HCEC 1CT (cell line): ENCODE results near the gene WNK3.

Source experiments
- DNase-seq: peaks from one replicate; pipeline ENCODE4 v3.0.0-alpha.2; 2017

The WNK3 gene

DNA sequence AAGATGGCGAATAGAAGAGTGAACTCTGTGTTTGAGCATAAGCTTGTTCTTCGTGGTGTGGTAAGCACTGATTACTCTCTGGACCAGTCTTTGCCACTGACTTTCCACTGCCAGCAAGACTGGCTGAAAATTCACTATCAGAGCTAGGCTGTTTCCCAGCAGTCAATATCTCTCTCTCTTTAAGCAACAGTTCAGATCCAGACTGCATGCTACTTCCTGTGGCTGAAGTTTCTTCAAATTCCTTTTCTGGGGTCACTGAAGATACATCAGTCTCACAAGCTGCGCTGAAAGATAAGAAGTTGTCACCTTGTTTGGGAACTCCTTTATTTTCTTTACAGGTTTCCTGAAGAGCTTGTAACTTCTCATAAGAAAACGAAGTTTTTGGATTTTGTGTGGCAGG lies 120.8 kb downstream of the WNK3 start:
- DNase-seq, result no peak

DNA sequence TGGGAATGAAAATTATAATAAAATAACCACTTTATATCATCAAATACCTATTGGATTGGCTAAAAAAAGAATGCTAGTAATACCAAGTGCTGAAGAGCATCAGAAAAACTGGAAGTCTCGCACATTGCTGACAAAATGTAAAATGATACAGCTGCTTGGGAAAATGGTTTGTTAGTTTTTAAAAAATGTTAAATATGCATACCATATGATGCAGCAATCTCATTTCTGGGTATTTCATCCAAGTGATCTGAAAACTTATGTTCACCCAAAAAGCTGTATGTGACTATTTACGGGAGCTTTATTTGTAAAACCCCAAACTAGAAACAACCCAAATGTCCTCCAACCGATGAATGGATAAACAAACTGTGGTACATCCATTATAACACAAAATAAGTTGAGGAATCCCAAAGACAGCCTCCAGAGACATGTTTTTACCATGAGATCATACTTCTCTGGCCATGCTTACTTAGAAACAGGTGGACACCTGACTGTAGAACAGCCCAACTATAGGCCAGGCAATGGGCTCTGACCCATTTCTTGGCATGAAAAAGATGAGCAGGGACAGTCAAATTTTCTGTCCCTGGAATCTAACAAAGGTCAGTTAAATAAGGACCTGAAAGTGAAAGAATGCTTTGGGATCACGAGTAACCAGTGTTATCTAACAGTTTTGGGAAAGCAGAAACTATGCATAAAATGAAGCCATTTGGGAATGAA lies 127.3 kb downstream of the WNK3 start:
- DNase-seq, result peak; percentile 25

GRCh38 chrX:54223581-54223980 lies 134.3 kb downstream of the WNK3 start:
- no peak for DNase-seq

- DNase-seq, result no peak
These were observed 144.2 kb downstream of the WNK3 start for GRCh38 chrX:54213603-54214002.

- no peak for DNase-seq
These were observed 149.3 kb downstream of the WNK3 start for GRCh38 chrX:54208531-54208930.

DNA sequence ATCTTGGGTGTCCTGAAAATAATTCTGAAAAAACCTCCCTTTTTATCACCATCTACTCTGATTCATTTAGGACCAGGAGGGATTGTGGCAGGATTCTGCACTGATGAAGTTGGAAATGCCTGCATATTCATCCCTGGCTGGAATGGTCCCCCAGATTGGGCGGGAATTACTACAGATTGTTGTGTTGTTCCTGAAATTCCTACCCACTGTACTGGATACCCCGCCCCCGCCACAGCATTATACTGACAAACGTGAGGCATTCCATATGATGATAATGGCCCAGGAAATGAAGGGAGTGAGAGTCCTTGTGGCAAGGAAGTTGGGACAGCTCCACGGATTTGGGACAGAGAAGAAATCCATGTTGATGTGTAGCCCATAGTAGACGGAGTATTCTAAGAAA lies 159.6 kb downstream of the WNK3 start:
- no peak for DNase-seq

DNA sequence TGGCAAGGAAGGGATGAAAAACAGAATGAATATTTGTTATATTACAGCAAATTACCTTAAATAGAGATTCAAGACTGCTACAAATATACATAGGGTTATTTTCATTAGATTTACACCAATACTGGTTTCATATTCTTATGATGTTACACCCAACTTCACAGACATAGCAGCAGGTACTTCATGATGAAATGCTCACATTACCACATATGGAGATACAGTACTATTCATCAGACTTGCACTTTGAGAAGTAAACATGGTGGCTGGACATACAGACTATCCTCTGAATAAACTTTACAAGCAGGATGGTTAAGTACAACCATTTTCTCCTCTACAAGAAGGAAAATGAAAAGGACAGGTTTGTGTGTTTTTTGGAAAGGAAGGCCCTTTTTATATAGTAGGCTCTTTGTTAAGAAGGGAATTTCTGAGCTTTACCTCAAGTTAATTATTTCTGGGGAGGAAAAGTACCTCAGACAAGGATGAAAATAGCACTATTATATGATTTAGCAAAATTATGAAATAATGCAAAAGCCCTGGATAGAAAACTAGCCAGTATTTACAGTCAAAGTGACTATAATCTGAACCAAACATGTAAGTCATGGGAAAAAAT lies 162.8 kb downstream of the WNK3 start:
- DNase-seq, result no peak

DNA sequence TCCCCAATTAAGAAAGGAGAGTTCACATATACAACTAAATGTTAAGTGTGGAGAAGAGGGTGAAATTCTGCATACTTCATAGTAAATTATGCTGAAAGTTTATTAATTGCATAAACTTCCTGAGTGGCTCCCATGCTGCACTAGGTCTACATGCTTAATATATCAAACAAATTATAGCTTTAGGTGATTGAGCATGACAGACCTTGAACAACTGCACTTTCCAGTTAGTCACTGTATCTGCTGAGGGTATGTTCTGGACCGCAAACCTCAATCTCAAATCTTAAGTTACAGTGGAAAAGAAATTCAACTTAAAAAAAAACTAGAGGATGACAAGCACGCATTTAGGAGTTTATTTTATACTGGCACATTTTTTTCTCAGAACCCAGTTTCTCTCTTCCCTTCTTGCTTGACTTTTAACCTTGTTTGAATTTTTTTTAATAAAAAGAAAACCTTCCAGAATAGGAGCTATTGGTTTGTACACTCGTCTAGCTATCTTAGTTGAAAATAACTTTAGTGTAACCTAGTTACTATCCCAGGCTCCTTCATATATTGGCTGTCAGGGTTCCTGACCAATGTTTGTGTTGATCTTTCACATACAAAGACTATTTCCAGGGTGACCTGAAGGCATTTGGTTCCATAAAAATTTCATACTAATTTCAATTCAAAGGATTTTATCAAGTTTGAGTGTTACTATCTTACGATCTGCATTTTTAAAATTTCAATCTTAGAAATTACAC lies 164.6 kb downstream of the WNK3 start:
- DNase-seq, result no peak

GRCh38 chrX:54184474-54184873 lies 173.4 kb downstream of the WNK3 start:
- no peak for DNase-seq

- DNase-seq, result peak; percentile 58
These were observed 174.8 kb downstream of the WNK3 start, which contains the start of gene FAM120C for GRCh38 chrX:54182864-54183613. Gene FAM120C (minus strand): TSS chrX:54183254. CDS start chrX:54183198, 56 bp downstream.

GRCh38 chrX:54182194-54182863 lies 175.5 kb downstream of the WNK3 start:
- peak; percentile 33 for DNase-seq

- no peak for DNase-seq
These were observed 176.5 kb downstream of the WNK3 start for GRCh38 chrX:54181202-54181953.

- peak; percentile 25 for DNase-seq
These were observed 177.4 kb downstream of the WNK3 start for GRCh38 chrX:54180403-54180802.

DNA sequence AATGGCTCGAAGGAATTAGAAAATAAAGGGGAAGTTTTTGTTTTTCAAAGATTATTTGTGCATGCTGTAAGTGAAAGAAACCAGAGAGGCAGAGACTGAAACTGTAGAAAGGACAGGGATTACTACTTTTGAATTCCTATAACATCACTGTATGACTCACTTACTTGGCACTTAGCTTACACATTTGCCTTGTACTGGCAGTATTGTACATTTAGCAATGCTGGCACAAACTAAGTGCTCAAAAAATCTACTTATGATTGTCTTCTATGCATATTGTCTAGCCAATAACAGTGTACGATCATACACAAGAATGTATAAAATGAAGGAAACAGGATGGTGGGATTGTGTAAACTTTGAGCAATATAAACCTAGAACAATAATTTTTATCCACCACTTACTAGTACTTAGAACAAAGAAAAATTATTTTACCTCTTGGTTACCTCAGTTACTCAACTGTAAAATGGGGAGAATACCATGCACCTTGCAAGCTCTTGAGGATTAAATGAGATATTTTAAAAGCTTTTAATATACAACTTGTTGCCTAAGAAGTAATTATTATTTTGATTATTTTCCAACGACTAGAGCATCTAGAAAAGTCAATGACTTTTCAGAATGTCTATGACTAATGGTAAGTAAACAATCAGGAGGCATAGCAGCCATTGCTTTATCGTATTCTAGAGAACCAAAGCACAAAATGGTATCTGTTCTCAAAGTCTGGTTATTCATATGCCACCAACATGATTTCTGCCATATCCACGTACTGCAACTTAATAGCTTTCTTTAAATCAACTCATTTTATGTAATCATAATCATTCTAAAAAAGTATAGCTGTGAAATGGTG lies 179.5 kb downstream of the WNK3 start:
- peak; percentile 73 for DNase-seq

- DNase-seq, result no peak
These were observed 180.5 kb downstream of the WNK3 start for GRCh38 chrX:54177306-54177705.

GRCh38 chrX:54173791-54174190 lies 184.1 kb downstream of the WNK3 start:
- no peak for DNase-seq

DNA sequence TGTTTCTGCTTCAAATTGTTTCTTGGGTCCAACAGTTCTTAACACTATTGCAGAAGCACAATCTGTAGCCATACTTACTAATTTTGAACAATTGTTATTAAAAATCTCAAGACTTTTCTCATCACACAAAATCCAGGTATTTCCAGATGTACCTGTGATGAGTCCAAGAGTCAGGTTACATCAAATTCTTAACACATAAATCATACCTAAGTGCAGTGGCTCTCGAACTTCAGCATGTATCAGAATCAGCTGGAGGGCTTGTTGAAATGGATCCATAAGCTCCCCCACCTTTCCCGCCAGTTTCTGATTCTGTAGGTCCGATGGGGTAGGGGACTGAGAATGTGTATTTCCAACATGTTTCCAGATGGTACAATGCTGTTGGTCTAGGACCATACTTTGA lies 185.4 kb downstream of the WNK3 start:
- DNase-seq, result no peak

GRCh38 chrX:54171527-54172250 lies 186.2 kb downstream of the WNK3 start:
- peak; percentile 63 for DNase-seq

- no peak for DNase-seq
These were observed 186.8 kb downstream of the WNK3 start for GRCh38 chrX:54171091-54171490.

DNA sequence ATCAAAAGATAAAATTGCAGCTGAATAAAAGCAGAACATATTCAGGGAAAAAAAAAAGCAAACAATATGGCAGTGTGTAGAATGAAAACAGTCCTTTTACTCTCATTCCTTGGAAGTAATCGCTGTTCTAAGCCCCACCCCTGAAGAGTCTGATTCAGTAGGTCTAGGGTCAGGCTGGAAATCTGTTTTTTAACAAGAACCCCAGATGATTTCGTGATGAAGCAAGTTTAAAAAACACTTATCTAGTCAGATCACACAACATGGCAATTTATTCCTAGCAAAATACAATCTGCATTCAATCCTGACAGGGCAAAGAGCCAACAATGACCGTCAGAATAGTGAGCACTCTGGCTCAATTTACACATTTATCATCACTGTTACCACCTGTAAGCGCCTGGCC lies 190.9 kb downstream of the WNK3 start:
- DNase-seq, result no peak
